ENCODE measurements around the gene ASPSCR1. TPM values are rescaled to one million over a fixed set of nuclear protein-coding genes. Genes with fewer than 3 reads are reported as not detected.

ASPSCR1 gene
- total and polyA plus RNA-seq, 9 of the 15 experiments (the other 6 are each of a cell fraction or from before 2014, with no cell fraction given), result 0.90 to 36.9 (median 11.6) TPM

- TF ChIP-seq, protein P1, sequence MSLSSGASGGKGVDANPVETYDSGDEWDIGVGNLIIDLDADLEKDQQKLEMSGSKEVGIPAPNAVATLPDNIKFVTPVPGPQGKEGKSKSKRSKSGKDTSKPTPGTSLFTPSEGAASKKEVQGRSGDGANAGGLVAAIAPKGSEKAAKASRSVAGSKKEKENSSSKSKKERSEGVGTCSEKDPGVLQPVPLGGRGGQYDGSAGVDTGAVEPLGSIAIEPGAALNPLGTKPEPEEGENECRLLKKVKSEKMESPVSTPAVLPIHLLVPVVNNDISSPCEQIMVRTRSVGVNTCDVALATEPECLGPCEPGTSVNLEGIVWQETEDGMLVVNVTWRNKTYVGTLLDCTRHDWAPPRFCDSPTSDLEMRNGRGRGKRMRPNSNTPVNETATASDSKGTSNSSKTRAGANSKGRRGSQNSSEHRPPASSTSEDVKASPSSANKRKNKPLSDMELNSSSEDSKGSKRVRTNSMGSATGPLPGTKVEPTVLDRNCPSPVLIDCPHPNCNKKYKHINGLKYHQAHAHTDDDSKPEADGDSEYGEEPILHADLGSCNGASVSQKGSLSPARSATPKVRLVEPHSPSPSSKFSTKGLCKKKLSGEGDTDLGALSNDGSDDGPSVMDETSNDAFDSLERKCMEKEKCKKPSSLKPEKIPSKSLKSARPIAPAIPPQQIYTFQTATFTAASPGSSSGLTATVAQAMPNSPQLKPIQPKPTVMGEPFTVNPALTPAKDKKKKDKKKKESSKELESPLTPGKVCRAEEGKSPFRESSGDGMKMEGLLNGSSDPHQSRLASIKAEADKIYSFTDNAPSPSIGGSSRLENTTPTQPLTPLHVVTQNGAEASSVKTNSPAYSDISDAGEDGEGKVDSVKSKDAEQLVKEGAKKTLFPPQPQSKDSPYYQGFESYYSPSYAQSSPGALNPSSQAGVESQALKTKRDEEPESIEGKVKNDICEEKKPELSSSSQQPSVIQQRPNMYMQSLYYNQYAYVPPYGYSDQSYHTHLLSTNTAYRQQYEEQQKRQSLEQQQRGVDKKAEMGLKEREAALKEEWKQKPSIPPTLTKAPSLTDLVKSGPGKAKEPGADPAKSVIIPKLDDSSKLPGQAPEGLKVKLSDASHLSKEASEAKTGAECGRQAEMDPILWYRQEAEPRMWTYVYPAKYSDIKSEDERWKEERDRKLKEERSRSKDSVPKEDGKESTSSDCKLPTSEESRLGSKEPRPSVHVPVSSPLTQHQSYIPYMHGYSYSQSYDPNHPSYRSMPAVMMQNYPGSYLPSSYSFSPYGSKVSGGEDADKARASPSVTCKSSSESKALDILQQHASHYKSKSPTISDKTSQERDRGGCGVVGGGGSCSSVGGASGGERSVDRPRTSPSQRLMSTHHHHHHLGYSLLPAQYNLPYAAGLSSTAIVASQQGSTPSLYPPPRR (CRISPR knock-in tag; IDR thresholded peaks at IDR 0.05; ENCODE audit: borderline replicate concordance), result no peak
- TF ChIP-seq POLR2AphosphoS2 (IDR thresholded peaks at IDR 0.05; ENCODE audit: low read length) (peak; percentile 49; the same call in 1 of the 2 replicates), ZNF407 (IDR thresholded peaks at IDR 0.05; ENCODE audit: low read depth) (no peak), NCOA2 (IDR thresholded peaks at IDR 0.05; ENCODE audit: partially characterized antibody in 2 of 2) (no peak), MTA1 (IDR thresholded peaks at IDR 0.05; ENCODE audit: borderline replicate concordance) (no peak), RBM22 (IDR thresholded peaks at IDR 0.05; ENCODE audit: low read depth, low read length, poor library complexity, severe bottlenecking) (peak; percentile 92), GABPB2 (CRISPR knock-in tag; conservative IDR thresholded peaks at IDR 0.05) (no peak)
- TF ChIP-seq, protein P2, sequence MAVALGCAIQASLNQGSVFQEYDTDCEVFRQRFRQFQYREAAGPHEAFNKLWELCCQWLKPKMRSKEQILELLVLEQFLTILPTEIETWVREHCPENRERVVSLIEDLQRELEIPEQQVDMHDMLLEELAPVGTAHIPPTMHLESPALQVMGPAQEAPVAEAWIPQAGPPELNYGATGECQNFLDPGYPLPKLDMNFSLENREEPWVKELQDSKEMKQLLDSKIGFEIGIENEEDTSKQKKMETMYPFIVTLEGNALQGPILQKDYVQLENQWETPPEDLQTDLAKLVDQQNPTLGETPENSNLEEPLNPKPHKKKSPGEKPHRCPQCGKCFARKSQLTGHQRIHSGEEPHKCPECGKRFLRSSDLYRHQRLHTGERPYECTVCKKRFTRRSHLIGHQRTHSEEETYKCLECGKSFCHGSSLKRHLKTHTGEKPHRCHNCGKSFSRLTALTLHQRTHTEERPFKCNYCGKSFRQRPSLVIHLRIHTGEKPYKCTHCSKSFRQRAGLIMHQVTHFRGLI (CRISPR knock-in tag; IDR thresholded peaks at IDR 0.05), result no peak
- TF ChIP-seq, protein P3, sequence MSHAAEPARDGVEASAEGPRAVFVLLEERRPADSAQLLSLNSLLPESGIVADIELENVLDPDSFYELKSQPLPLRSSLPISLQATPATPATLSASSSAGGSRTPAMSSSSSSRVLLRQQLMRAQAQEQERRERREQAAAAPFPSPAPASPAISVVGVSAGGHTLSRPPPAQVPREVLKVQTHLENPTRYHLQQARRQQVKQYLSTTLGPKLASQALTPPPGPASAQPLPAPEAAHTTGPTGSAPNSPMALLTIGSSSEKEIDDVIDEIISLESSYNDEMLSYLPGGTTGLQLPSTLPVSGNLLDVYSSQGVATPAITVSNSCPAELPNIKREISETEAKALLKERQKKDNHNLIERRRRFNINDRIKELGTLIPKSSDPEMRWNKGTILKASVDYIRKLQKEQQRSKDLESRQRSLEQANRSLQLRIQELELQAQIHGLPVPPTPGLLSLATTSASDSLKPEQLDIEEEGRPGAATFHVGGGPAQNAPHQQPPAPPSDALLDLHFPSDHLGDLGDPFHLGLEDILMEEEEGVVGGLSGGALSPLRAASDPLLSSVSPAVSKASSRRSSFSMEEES (CRISPR knock-in tag; IDR thresholded peaks at IDR 0.05), result no peak
Measured at GRCh38 chr17:82056729-82057621, 79.5 kb downstream of the ASPSCR1 start (continued).

Data from K562 (cell line).